Heart right ventricle (tissue), 16 donors: Measurements from ENCODE around the gene ANKRD13C. TPM values are rescaled to one million over a fixed set of nuclear protein-coding genes. Genes with fewer than 3 reads are reported as not detected.

Source experiments
- ATAC-seq, 8 donors: fragments of 200-7000 bp; cut with Tn5 transposase; one replicate each; pipeline ENCODE4 v1.9.1; 2020; ENCODE audit warnings: mild to moderate bottlenecking in 8 of 8, moderate library complexity in 8 of 8, moderate number of reproducible peaks in 1 of 8
- DNase-seq, 2 donors: peaks; one replicate each; pipeline ENCODE4 v3.0.0-alpha.2; 2020
- H3K27ac ChIP-seq, 10 donors: fragments of 200-600 bp; sonication (generic) in 2 of 10; one replicate each; pipeline versions ENCODE4 v1.5.0 to v1.8.0; 2020 to 2022; ENCODE audit warnings: mild to moderate bottlenecking in 3 of 10
- H3K27me3 ChIP-seq, 7 donors: fragments of 200-600 bp; one replicate each; pipeline ENCODE4 v1.8.0; 2021 to 2022; ENCODE audit warnings: mild to moderate bottlenecking in 2 of 7
- H3K36me3 ChIP-seq, 9 donors: fragments of 200-600 bp; sonication (generic) in 1 of 9; one replicate each; pipeline versions ENCODE4 v1.5.0 to v1.8.0; 2020 to 2022; ENCODE audit warnings: mild to moderate bottlenecking in 2 of 9
- H3K4me1 ChIP-seq, 9 donors: fragments of 200-600 bp; sonication (generic) in 1 of 9; one replicate each; pipeline versions ENCODE4 v1.5.0 to v1.8.0; 2020 to 2022; ENCODE audit warnings: mild to moderate bottlenecking in 4 of 9
- H3K4me3 ChIP-seq, 10 donors: fragments of 200-600 bp; sonication (generic) in 2 of 10; one replicate each; pipeline versions ENCODE4 v1.5.0 to v1.8.0; 2020 to 2022; ENCODE audit warnings: mild to moderate bottlenecking in 7 of 10, moderate library complexity in 2 of 10
- H3K9me3 ChIP-seq, 11 donors: fragments of 200-600 bp in 10 of 11; sonication (generic) in 2 of 11; one replicate each; pipeline versions ENCODE4 v1.5.0 to v1.8.0; 2013 to 2022; ENCODE audit warnings: mild to moderate bottlenecking in 2 of 11, control low read depth in 1 of 11, moderate library complexity in 1 of 11
- WGBS, 2 donors: extraction: QIAGEN DNeasy Blood & Tissue Kit; methylation state at CpG; one replicate each; pipeline ENCODE4 v1.1.7; 2013; ENCODE audit warnings: inconsistent platforms in 1 of 2; 5-methylcytosine and 5-hydroxymethylcytosine counted together
- intact Hi-C, 10 donors: fragments of 100-400 bp; cut with DNase I; formaldehyde crosslinking; loops; one replicate each; pipeline versions ENCODE4 v1.11.1 to v1.14.2; 2022
- polyA plus RNA-seq, 2 donors: library from polyadenylated mRNA; stranded (reverse); fragments of 200-250 nt; gene quantifications; one replicate each; pipeline ENCODE4 v1.2.3, GENCODE V29; 2013
- total RNA-seq, 10 donors: library from RNA; stranded (reverse); fragmentation: NEBNext Ultra II Directional in 3 of 10; extraction: Animal tissue kit (Norgen Biotek cat#: 25700) in 3 of 10; gene quantifications; one replicate each; pipeline versions ENCODE4 v1.2.1 to v1.2.4, GENCODE V29; 2021 to 2023
- TF ChIP-seq, protein P1 (sequence below), 9 donors: fragments of 200-600 bp; sonication (generic) in 2 of 9; IDR thresholded peaks; one replicate each; pipeline versions ENCODE4 v1.5.0 to v1.8.0; 2021 to 2022; ENCODE audit warnings: antibody characterized with exemption in 9 of 9, mild to moderate bottlenecking in 5 of 9, moderate library complexity in 1 of 9
- donor health status: Arrhythmogenic right ventricular cardiomyopathy.
- donor health status: ischemic (EF 13 %, LVEDD 7.1; RV severe dilation, severe dysfunction).
- donor health status: healthy with polysubstance abuse.
- donor health status: DM: no; HTN: yes; CAD: no.
- donor health status: DM: no; HTN: no; CAD: no.
- donor health status: ischemic (EF 25% LVEDD 6.9; RV normal size, moderate dysfunction).
- donor health status: ischemic (EF 25% LVEDD 5.7; RV mildly dilated, moderate dysfunction).
- donor health status: healthy.
- donor health status: DM: yes; HTN: yes; CAD: no.
- donor health status: Ischemic cardiomyopathy.
- donor health status: ischemic (EF 35%, LVEDD 5.7; RV mildly dilated, moderate dysfunction).
- donor health status: nonischemic (EF 11% LVEDD 7.7; RV severe dilation, severe dysfunction).
- donor health status: DM: yes; HTN: yes; CAD: no.
- donor health status: PGD.
- donor health status: ischemic (EF 29% LVEDD 5.4; RV normal size, mild dysfunction).
- donor health status: nonischemic (EF 23%, LVEDD 6.1; RV moderate dilation, normal function).

Gene ANKRD13C
- total and polyA plus RNA-seq, 12 donors, result 5.5 to 12.5 (median 10.1) TPM

DNA sequence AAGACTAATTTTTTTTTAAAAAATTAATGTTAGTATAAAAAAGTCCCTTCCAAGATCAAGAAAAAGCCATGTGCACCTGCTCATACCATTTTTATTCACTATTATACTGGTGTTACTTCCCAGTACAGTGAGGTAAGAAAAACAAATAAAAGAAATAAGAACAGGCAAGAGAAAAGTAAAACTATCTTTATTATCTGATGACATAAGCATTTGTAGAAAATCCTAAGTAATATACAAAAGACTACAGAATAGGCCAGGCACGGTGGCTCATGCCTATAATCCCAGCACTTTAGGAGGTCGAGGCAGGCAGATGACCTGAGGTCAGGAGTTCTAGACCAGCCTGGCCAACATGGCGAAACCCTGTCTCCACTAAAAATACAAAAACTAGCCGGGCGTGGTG lies 68.1 kb downstream of the ANKRD13C start:
- Histone ChIP-seq H3K36me3 (peaks cover 0 to 74% (median 14%) of the 10 kb centered on the region in 9 donors), H3K9me3 (no peaks in the 10 kb centered on the region), H3K4me1 (peaks cover 0 to 4% (median 0%) of the 10 kb centered on the region in 9 donors), H3K4me3 (no peak overlapping the region), H3K27me3 (no peaks in the 10 kb centered on the region), H3K27ac (no peak overlapping the region)
- 71 to 95% methylated on average over 5 of the region's 5 CpGs for WGBS, 2 donors
- ATAC-seq (no peak), DNase-seq (no peak)
- intact Hi-C loops, result no loop called here
- TF ChIP-seq, protein P1, sequence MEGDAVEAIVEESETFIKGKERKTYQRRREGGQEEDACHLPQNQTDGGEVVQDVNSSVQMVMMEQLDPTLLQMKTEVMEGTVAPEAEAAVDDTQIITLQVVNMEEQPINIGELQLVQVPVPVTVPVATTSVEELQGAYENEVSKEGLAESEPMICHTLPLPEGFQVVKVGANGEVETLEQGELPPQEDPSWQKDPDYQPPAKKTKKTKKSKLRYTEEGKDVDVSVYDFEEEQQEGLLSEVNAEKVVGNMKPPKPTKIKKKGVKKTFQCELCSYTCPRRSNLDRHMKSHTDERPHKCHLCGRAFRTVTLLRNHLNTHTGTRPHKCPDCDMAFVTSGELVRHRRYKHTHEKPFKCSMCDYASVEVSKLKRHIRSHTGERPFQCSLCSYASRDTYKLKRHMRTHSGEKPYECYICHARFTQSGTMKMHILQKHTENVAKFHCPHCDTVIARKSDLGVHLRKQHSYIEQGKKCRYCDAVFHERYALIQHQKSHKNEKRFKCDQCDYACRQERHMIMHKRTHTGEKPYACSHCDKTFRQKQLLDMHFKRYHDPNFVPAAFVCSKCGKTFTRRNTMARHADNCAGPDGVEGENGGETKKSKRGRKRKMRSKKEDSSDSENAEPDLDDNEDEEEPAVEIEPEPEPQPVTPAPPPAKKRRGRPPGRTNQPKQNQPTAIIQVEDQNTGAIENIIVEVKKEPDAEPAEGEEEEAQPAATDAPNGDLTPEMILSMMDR (IDR thresholded peaks at IDR 0.05), result no peak

DNA sequence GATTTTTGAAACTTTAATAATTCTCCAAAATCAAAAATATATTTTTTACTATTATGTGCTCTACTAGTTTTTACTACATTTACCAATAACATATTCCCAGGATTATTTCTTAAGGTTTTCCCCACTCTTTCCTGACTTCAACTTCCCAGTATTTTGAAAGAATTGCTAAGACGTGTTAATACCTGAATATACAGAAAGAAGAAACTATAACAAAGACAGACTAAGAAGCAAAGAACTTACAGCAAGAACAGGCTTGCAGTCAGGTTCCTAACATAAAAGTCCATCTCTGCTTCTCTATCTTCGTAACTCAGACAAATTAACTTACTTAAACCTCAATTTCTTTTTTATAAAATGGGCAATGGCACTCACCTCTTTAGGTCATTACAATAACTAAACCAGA lies 70.2 kb downstream of the ANKRD13C start:
- peaks cover 0 to 72% (median 5%) of the 10 kb centered on the region in 9 donors for H3K36me3 ChIP-seq
- peaks cover 0 to 4% (median 0%) of the 10 kb centered on the region in 9 donors for H3K4me1 ChIP-seq
- H3K9me3 ChIP-seq, result no peaks in the 10 kb centered on the region
- ATAC-seq, result no peak
- no peak overlapping the region for H3K27ac ChIP-seq
- DNase-seq, result no peak
- no peaks in the 10 kb centered on the region for H3K27me3 ChIP-seq
- intact Hi-C loops, result no loop called here
- TF ChIP-seq, protein P1 (IDR thresholded peaks at IDR 0.05), result no peak
- 94 to 95% methylated on average over 2 of the region's 2 CpGs for WGBS, 2 donors
- no peak overlapping the region for H3K4me3 ChIP-seq

DNA sequence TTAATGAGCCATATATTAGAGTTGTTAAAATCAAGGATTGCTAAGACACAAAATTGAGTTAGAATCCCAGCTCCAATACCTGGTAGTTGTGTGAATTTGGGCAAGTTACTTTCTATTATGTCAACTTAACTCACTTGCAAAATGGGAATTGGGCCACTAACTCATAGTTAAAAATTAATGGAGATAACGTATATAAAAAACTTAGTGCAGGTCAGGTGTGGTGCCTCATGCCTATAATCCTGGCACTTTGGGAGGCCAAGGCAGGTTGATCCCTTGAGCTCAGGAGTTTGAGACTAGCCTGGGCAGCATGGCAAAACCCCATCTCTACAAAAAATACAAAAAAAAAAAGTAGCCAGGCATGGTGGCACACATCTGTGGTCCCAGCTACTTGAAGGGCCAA lies 75.8 kb downstream of the ANKRD13C start:
- WGBS, 2 donors, result 95 to 96% methylated on average over 1 of the region's 1 CpG
- Histone ChIP-seq H3K27me3 (no peaks in the 10 kb centered on the region), H3K4me3 (no peak overlapping the region), H3K9me3 (no peaks in the 10 kb centered on the region), H3K4me1 (no peaks in the 10 kb centered on the region), H3K36me3 (peaks cover 0 to 80% (median 11%) of the 10 kb centered on the region in 9 donors), H3K27ac (no peak overlapping the region)
- TF ChIP-seq, protein P1 (IDR thresholded peaks at IDR 0.05), result no peak
- no peak for DNase-seq
- ATAC-seq, result no peak
- intact Hi-C loops, result no loop called here

DNA sequence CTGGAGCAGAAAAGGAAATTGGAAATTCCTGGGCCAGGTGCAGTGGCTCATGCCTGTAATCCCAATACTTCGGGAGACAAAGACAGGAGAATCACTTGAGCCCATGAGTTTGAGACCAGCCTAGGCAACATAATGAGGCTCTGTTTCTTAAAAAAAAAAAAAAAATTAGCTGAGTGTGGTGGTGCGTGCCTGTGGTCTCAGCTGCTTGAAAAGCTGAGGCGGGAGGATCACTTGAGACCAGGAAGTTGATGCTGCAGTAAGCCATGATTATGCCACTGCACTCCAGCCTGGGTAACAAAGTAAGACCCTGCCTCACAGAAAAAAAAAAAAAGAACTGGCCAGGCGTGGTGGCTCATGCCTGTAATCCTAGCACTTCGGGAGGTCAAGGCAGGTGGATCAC lies 76.6 kb downstream of the ANKRD13C start:
- Histone ChIP-seq H3K27me3 (no peaks in the 10 kb centered on the region), H3K4me1 (no peaks in the 10 kb centered on the region), H3K9me3 (no peaks in the 10 kb centered on the region), H3K36me3 (peaks cover 0 to 81% (median 13%) of the 10 kb centered on the region in 9 donors), H3K27ac (no peak overlapping the region), H3K4me3 (no peak overlapping the region)
- DNase-seq (no peak), ATAC-seq (no peak)
- TF ChIP-seq, protein P1 (IDR thresholded peaks at IDR 0.05), result no peak
- WGBS, 2 donors, result 95 to 96% methylated on average over 5 of the region's 5 CpGs
- intact Hi-C loops, result no loop called here
